HTR-8/SVneo (cell line): Measurements from ENCODE around the gene CEP85.
"Not testable (repeated sequence)": the region's sequence is repeated elsewhere in the genome, so short reads cannot be mapped to it uniquely, and the experiment has no call there.

Source experiments
- DNase-seq: peaks from one replicate; pipeline ENCODE4 v3.0.0; 2011; ENCODE audit warnings: low spot score, mixed read lengths; ENCODE audit not compliant: insufficient read length
- FAIRE-seq: peaks from 2 replicates; lab custom pipeline; 2011; peaks lifted over from hg19 to GRCh38; lab: Jason Lieb, UNC

Gene CEP85

GRCh38 chr1:26287033-26287711 is 53.2 kb downstream of the CEP85 start:
- no peak for FAIRE-seq
- no peak for DNase-seq

GRCh38 chr1:26287811-26288210 is 53.8 kb downstream of the CEP85 start:
- FAIRE-seq (no peak), DNase-seq (no peak)

GRCh38 chr1:26288311-26288941 is 54.4 kb downstream of the CEP85 start:
- FAIRE-seq: no peak
- DNase-seq: no peak

GRCh38 chr1:26289158-26290059 is 55.4 kb downstream of the CEP85 start:
- no peak for DNase-seq
- no peak for FAIRE-seq

- FAIRE-seq (no peak), DNase-seq (no peak)
Measured at GRCh38 chr1:26290122-26290881, 56.3 kb downstream of the CEP85 start.

GRCh38 chr1:26290882-26291261 is 56.9 kb downstream of the CEP85 start:
- FAIRE-seq (no peak), DNase-seq (no peak)

- FAIRE-seq (no peak), DNase-seq (no peak)
Measured at GRCh38 chr1:26291433-26291832, 57.4 kb downstream of the CEP85 start.

- FAIRE-seq (no peak), DNase-seq (no peak)
Measured at GRCh38 chr1:26291939-26292338, 57.9 kb downstream of the CEP85 start.

- DNase-seq, FAIRE-seq: not testable (repeated sequence)
Measured at GRCh38 chr1:26292735-26293134, 58.7 kb downstream of the CEP85 start.

- no peak for DNase-seq
Measured at GRCh38 chr1:26293911-26294463, 60.0 kb downstream of the CEP85 start.

GRCh38 chr1:26295194-26296138 is 61.5 kb downstream of the CEP85 start:
- no peak for FAIRE-seq
- no peak for DNase-seq

More at GRCh38 chr1:26293911-26294463, 60.0 kb downstream of the CEP85 start:
- FAIRE-seq: no peak

GRCh38 chr1:26296340-26297056 is 62.5 kb downstream of the CEP85 start:
- FAIRE-seq (no peak), DNase-seq (no peak)

- FAIRE-seq (no peak), DNase-seq (no peak)
Measured at GRCh38 chr1:26297057-26297790, 63.2 kb downstream of the CEP85 start.

- no peak for DNase-seq
- no peak for FAIRE-seq
Measured at GRCh38 chr1:26297791-26298124, 63.8 kb downstream of the CEP85 start.

- DNase-seq (no peak), FAIRE-seq (no peak)
Measured at GRCh38 chr1:26300578-26301275, 66.7 kb downstream of the CEP85 start.

GRCh38 chr1:26302733-26303405 is 68.9 kb downstream of the CEP85 start:
- no peak for FAIRE-seq
- DNase-seq: no peak
